H1 (cell line): ENCODE measurements around the gene SLC47A2. TPM values are rescaled to one million over a fixed set of nuclear protein-coding genes. Genes with fewer than 3 reads are reported as not detected.

Experiments
- CTCF ChIA-PET: fragments of 300-600 bp; sonication (Branson Sonifier 250); formaldehyde crosslinking; loops from one replicate; lab custom pipeline; 2021; ENCODE audit not compliant: partially characterized antibody; lab: Charles Lee
- POLR2A ChIA-PET: fragments of 300-600 bp; sonication (Branson Sonifier 250); formaldehyde crosslinking; loops from one replicate; lab custom pipeline; 2021; ENCODE audit warnings: inconsistent platforms; ENCODE audit not compliant: partially characterized antibody; lab: Charles Lee
- DNase-seq, 2 experiments: peaks; one replicate each; pipeline versions ENCODE4 v3.0.0 to v3.0.0-alpha.2; 2010 to 2022; ENCODE audit warnings: low spot score in 2 of 2, low read depth in 1 of 2, mixed read lengths in 1 of 2
- FAIRE-seq: peaks from 2 replicates; lab custom pipeline; 2011; peaks lifted over from hg19 to GRCh38; lab: Jason Lieb, UNC
- H2AFZ ChIP-seq: 2 replicates; pipeline ENCODE4 v1.8.1; 2012; ENCODE audit warnings: low read length, inconsistent platforms
- H2AK5ac ChIP-seq: 2 replicates; pipeline ENCODE4 v1.6.1; 2013; ENCODE audit warnings: low read depth, low read length
- H2BK120ac ChIP-seq: replicated peaks from 2 replicates; pipeline ENCODE3; 2013; ENCODE audit warnings: low read depth, low read length, inconsistent platforms
- H2BK12ac ChIP-seq: 2 replicates; pipeline ENCODE4 v1.6.1; 2013; ENCODE audit warnings: low read depth, low read length
- H2BK15ac ChIP-seq: 2 replicates; pipeline ENCODE4 v1.6.1; 2013; ENCODE audit warnings: low read length
- H2BK20ac ChIP-seq: 2 replicates; pipeline ENCODE4 v1.6.1; 2013; ENCODE audit warnings: low read length
- H2BK5ac ChIP-seq: 2 replicates; pipeline ENCODE4 v1.6.1; 2013; ENCODE audit warnings: low read depth, low read length
- H3K14ac ChIP-seq: 2 replicates; pipeline ENCODE4 v1.6.1; 2013; ENCODE audit warnings: inconsistent platforms; ENCODE audit not compliant: insufficient read length
- H3K18ac ChIP-seq: 2 replicates; pipeline ENCODE4 v1.6.1; 2013; ENCODE audit warnings: low read length; ENCODE audit errors: extremely low read depth
- H3K23ac ChIP-seq: 2 replicates; pipeline ENCODE4 v1.6.1; 2013; ENCODE audit warnings: inconsistent platforms; ENCODE audit not compliant: insufficient read length
- H3K23me2 ChIP-seq: 2 replicates; pipeline ENCODE4 v1.6.1; 2013; ENCODE audit warnings: low read depth, low read length
- H3K27ac ChIP-seq: 2 replicates; pipeline ENCODE4 v1.6.1; 2011; ENCODE audit warnings: low read depth, low read length, inconsistent platforms
- H3K27me3 ChIP-seq, 4 experiments: replicated peaks in 1 of 4; 1 replicate in 1 of 4; 2 replicates in 3 of 4; pipeline versions ENCODE4 v1.6.1 to v1.8.1; 2011 to 2013; ENCODE audit warnings: low read length in 3 of 4, mild to moderate bottlenecking in 3 of 4, inconsistent platforms in 2 of 4, mixed read lengths in 2 of 4, moderate library complexity in 1 of 4; ENCODE audit not compliant: control insufficient read depth in 3 of 4, insufficient read depth in 3 of 4; ENCODE audit errors: extremely low read depth in 1 of 4
- H3K36me3 ChIP-seq, 4 experiments: 2 replicates each; pipeline versions ENCODE4 v1.6.1 to v1.8.1; 2011 to 2013; ENCODE audit warnings: mild to moderate bottlenecking in 4 of 4, low read length in 3 of 4, moderate library complexity in 2 of 4, control low read depth in 1 of 4, inconsistent platforms in 1 of 4; ENCODE audit not compliant: insufficient read depth in 4 of 4, control insufficient read depth in 2 of 4
- H3K4ac ChIP-seq: replicated peaks from 2 replicates; pipeline ENCODE3; 2013; ENCODE audit warnings: low read length, low read depth, mixed read lengths, inconsistent platforms; ENCODE audit not compliant: insufficient read length
- H3K4me1 ChIP-seq, 4 experiments: replicated peaks in 1 of 4; 1 replicate in 1 of 4; 2 replicates in 3 of 4; pipeline versions ENCODE4 v1.6.1 to v1.8.1; 2011 to 2013; ENCODE audit warnings: low read length in 3 of 4, inconsistent platforms in 2 of 4, mixed read lengths in 1 of 4; ENCODE audit not compliant: insufficient read depth in 4 of 4, control insufficient read depth in 3 of 4
- H3K4me2 ChIP-seq, 2 experiments: 2 replicates each; pipeline versions ENCODE4 v1.6.1 to v1.8.1; 2011 to 2013; ENCODE audit warnings: low read depth in 2 of 2, low read length in 2 of 2, control low read depth in 1 of 2, inconsistent platforms in 1 of 2, mild to moderate bottlenecking in 1 of 2; ENCODE audit not compliant: insufficient read depth in 1 of 2
- H3K4me3 ChIP-seq, 4 experiments: fragments of 200-600, 300-600 bp in 1 of 4; sonication (generic), shearing (Covaris generic), sonication (Bioruptor Twin) in 1 of 4; 2 replicates each; pipeline versions ENCODE4 v1.5.1 to v1.8.1; 2011 to 2016; ENCODE audit warnings: low read length in 4 of 4, low read depth in 3 of 4, control low read depth in 2 of 4, inconsistent platforms in 2 of 4, mild to moderate bottlenecking in 2 of 4, mixed read lengths in 1 of 4, moderate library complexity in 1 of 4; ENCODE audit not compliant: insufficient read depth in 2 of 4; ENCODE audit errors: extremely low read depth in 1 of 4
- H3K56ac ChIP-seq: replicated peaks from 2 replicates; pipeline ENCODE3; 2013; ENCODE audit warnings: low read depth, mild to moderate bottlenecking, mixed read lengths, low read length, inconsistent platforms; ENCODE audit not compliant: insufficient read length
- H3K79me1 ChIP-seq: 2 replicates; pipeline ENCODE4 v1.6.1; 2013; ENCODE audit warnings: low read depth, low read length, control low read depth
- H3K79me2 ChIP-seq, 2 experiments: 2 replicates each; pipeline versions ENCODE4 v1.6.1 to v1.8.1; 2012 to 2013; ENCODE audit warnings: low read length in 2 of 2, mild to moderate bottlenecking in 2 of 2, inconsistent platforms in 1 of 2; ENCODE audit not compliant: insufficient read depth in 2 of 2, control insufficient read depth in 1 of 2
- H3K9ac ChIP-seq, 4 experiments: replicated peaks in 1 of 4; 1 replicate in 1 of 4; 2 replicates in 3 of 4; pipeline versions ENCODE4 v1.6.1 to v1.8.1; 2011 to 2013; ENCODE audit warnings: low read depth in 3 of 4, low read length in 3 of 4, control low read depth in 2 of 4, mild to moderate bottlenecking in 2 of 4, moderate library complexity in 2 of 4, inconsistent platforms in 1 of 4; ENCODE audit errors: extremely low read depth in 1 of 4
- H3K9me3 ChIP-seq, 2 experiments: 2 replicates each; pipeline versions ENCODE4 v1.6.1 to v1.8.1; 2012 to 2013; ENCODE audit warnings: mild to moderate bottlenecking in 2 of 2, moderate library complexity in 2 of 2, control low read depth in 1 of 2, inconsistent platforms in 1 of 2, low read depth in 1 of 2, low read length in 1 of 2, mixed read lengths in 1 of 2; ENCODE audit not compliant: insufficient read depth in 2 of 2
- H4K20me1 ChIP-seq, 2 experiments: replicated peaks in 1 of 2; 2 replicates each; pipeline versions ENCODE3 to v1.8.1; 2011 to 2013; ENCODE audit warnings: inconsistent platforms in 2 of 2, low read length in 2 of 2, mild to moderate bottlenecking in 1 of 2; ENCODE audit not compliant: insufficient read depth in 2 of 2, control insufficient read depth in 1 of 2
- H4K5ac ChIP-seq: 2 replicates; pipeline ENCODE4 v1.6.1; 2013; ENCODE audit warnings: low read length, low read depth, mixed read lengths, inconsistent platforms; ENCODE audit not compliant: insufficient read length
- H4K8ac ChIP-seq: 2 replicates; pipeline ENCODE4 v1.8.0; 2013; ENCODE audit warnings: mild to moderate bottlenecking, moderate library complexity, low read length, inconsistent platforms; ENCODE audit not compliant: insufficient read depth; ENCODE audit errors: extremely low read depth
- H4K91ac ChIP-seq: replicated peaks from 2 replicates; pipeline ENCODE3; 2013; ENCODE audit warnings: low read length, mixed read lengths, inconsistent platforms; ENCODE audit not compliant: insufficient read length
- HDAC2 ChIP-seq, 2 experiments: fragments of 300-600 bp in 1 of 2; sonication (generic) in 1 of 2; IDR thresholded peaks; 2 replicates each; pipeline ENCODE4 v1.6.1; 2011 to 2012; ENCODE audit warnings: low read depth in 2 of 2, low read length in 2 of 2, mild to moderate bottlenecking in 2 of 2, moderate library complexity in 2 of 2, borderline replicate concordance in 1 of 2, inconsistent platforms in 1 of 2
- TAF7 ChIP-seq: optimal IDR thresholded peaks from 2 replicates; pipeline ENCODE3; 2011; ENCODE audit warnings: low read depth, mild to moderate bottlenecking, inconsistent platforms, low read length, moderate library complexity, borderline replicate concordance
- WGBS, 2 experiments: shearing (Covaris generic) in 1 of 2; methylation state at CpG; one replicate each; pipeline versions ENCODE4 v1.1.6 to v1.1.7; 2013 to 2015; ENCODE audit warnings: low lambda C conversion rate in 2 of 2, mixed read lengths in 2 of 2, inconsistent platforms in 1 of 2, low coverage in 1 of 2, missing lambda C conversion rate in 1 of 2; ENCODE audit not compliant: insufficient replicate concordance in 2 of 2, insufficient coverage in 1 of 2, insufficient read length in 1 of 2; ENCODE audit errors: extremely low coverage in 1 of 2, missing lambda C conversion rate in 1 of 2; 5-methylcytosine and 5-hydroxymethylcytosine counted together
- polyA plus RNA-seq, 7 experiments: library from polyadenylated mRNA; depleted of rRNA in 3 of 7; stranded (reverse) in 5 of 7; unstranded in 2 of 7; fragments of >200 nt in 5 of 7; fragments of 200-250 nt in 2 of 7; gene quantifications; 1 replicate in 5 of 7; 2 replicates in 1 of 7; 4 replicates in 1 of 7; pipeline versions ENCODE4 v1.2.1 to v1.2.3, GENCODE V29; 2011 to 2013; ENCODE audit warnings: missing spikeins in 2 of 7, mixed read lengths in 2 of 7
- total RNA-seq: library from RNA; stranded (reverse); fragmentation: NEBNext Ultra II Directional; extraction: Animal tissue kit (Norgen Biotek cat#: 25700); gene quantifications from 2 replicates; pipeline ENCODE4 v1.2.1, GENCODE V29; 2021

The SLC47A2 gene
- total and polyA plus RNA-seq, 2 of the 8 experiments (the other 6 are each of a cell fraction or from before 2014, with no cell fraction given): not detected

- Histone ChIP-seq H3K9ac (peak overlapping the region in 3 of 4 experiments; percentile 26 to 52 (median 35); a peak in 5 of 7 replicates), H3K4ac (peak overlapping the region; percentile 65), H3K79me1 (peaks cover 3% of the 10 kb centered on the region; the same call in 1 of the 2 replicates), H3K79me2 (peaks cover 6 to 39% of the 10 kb centered on the region in 2 experiments), H2BK12ac (0 out of 2 replicates have a peak overlapping the region, but pooled peaks have one; percentile 87), H2AFZ (no peak overlapping the region), H2BK15ac (no peak overlapping the region), H3K27ac (no peak overlapping the region), H3K56ac (peak overlapping the region; percentile 19), H3K18ac (peak overlapping the region; percentile 87; the same call in 1 of the 2 replicates), H2BK120ac (no peak overlapping the region), H3K36me3 (peaks cover 0 to 12% (median 4%) of the 10 kb centered on the region in 4 experiments; a peak in 3 of 8 replicates), H3K9me3 (peaks cover 0 to 6% of the 10 kb centered on the region in 2 experiments; a peak in 2 of 4 replicates), H3K4me2 (peak overlapping the region; percentile 84 to 97), H4K8ac (no peak overlapping the region), H4K91ac (peak overlapping the region; percentile 81), H4K20me1 (peaks cover 0 to 2% of the 10 kb centered on the region in 2 experiments), H3K4me3 (peak overlapping the region; percentile 70 to 75 (median 72)), H2BK20ac (no peak overlapping the region), H3K23me2 (peaks cover 11% of the 10 kb centered on the region), H2BK5ac (0 out of 2 replicates have a peak overlapping the region, but pooled peaks have one; percentile 74), H3K27me3 (peaks cover 0 to 2% (median 0%) of the 10 kb centered on the region in 4 experiments; a peak in 2 of 7 replicates), H3K23ac (no peak overlapping the region), H3K14ac (no peak overlapping the region), H3K4me1 (peaks cover 6 to 14% (median 11%) of the 10 kb centered on the region in 4 experiments), H2AK5ac (no peak overlapping the region), H4K5ac (no peak overlapping the region)
- DNase-seq (no peak), FAIRE-seq (no peak)
- 0% methylated on average over 2 of the region's 2 CpGs; no CpG with 5 or more reads in 1 of the 2 experiments for WGBS, 2 experiments
- TF ChIP-seq TAF7 (no peak), HDAC2 (IDR thresholded peaks at IDR 0.05; ENCODE audit: borderline replicate concordance in 1 of 2, low read depth in 2 of 2, low read length in 2 of 2) (no peak)
- ChIA-PET POLR2A (interaction anchor here (0.6 to 2.6 kb wide), 12 partner anchors 15 to 286 kb away, joined by 3 to 16 read pairs (median 4); partner anchors contain the start of gene B9D1), CTCF (interaction anchor here (0.7 to 8.0 kb wide), 9 partner anchors 10 to 343 kb away, joined by 3 to 56 read pairs (median 4); partner anchors contain the start of genes B9D1 and SLC47A2)
These were observed 67.2 kb downstream of the SLC47A2 start for GRCh38 chr17:19649274-19649541.
